Breast epithelium (tissue), 4 donors: Measurements from ENCODE around the gene CST5. TPM values are rescaled to one million over a fixed set of nuclear protein-coding genes. Genes with fewer than 3 reads are reported as not detected.

ENCODE experiments used
- DNase-seq, 2 donors: peaks; one replicate each; pipeline ENCODE4 v3.0.0-alpha.2; 2019; ENCODE audit warnings: low spot score in 2 of 2
- H3K27ac ChIP-seq, 2 donors: fragments of 200-600 bp; sonication (generic) in 1 of 2; one replicate each; pipeline ENCODE4 v1.5.1; 2016 to 2019; ENCODE audit warnings: mild to moderate bottlenecking in 1 of 2
- H3K27me3 ChIP-seq, 2 donors: fragments of 200-600 bp; sonication (generic) in 1 of 2; one replicate each; pipeline versions ENCODE4 v1.5.1 to v1.6.0; 2017 to 2019; ENCODE audit warnings: control low read depth in 1 of 2, mild to moderate bottlenecking in 1 of 2
- H3K36me3 ChIP-seq: fragments of 200-600 bp; one replicate; pipeline ENCODE4 v1.5.1; 2019
- H3K4me1 ChIP-seq, 2 donors: fragments of 200-600 bp; sonication (generic); one replicate each; pipeline ENCODE4 v1.5.1; 2016 to 2019; ENCODE audit warnings: control low read depth in 1 of 2
- H3K4me3 ChIP-seq, 3 donors: fragments of 200-600 bp; sonication (generic); 1 replicate in 2 of 3; 2 replicates in 1 of 3; pipeline ENCODE4 v1.5.1; 2016 to 2019; ENCODE audit warnings: mild to moderate bottlenecking in 3 of 3, moderate library complexity in 2 of 3
- H3K9me3 ChIP-seq, 2 donors: fragments of 200-600 bp; sonication (generic) in 1 of 2; one replicate each; pipeline ENCODE4 v1.5.1; 2016 to 2019; ENCODE audit warnings: control low read depth in 1 of 2
- CTCF ChIP-seq, 3 donors: fragments of 450-650 bp; IDR thresholded peaks; one replicate each; pipeline ENCODE4 v1.5.1; 2016 to 2017; ENCODE audit warnings: antibody characterized with exemption in 3 of 3, mild to moderate bottlenecking in 3 of 3, moderate library complexity in 3 of 3
- POLR2A ChIP-seq: fragments of 450-650 bp; IDR thresholded peaks from one replicate; pipeline ENCODE4 v1.6.1; 2016; ENCODE audit warnings: antibody characterized with exemption, mild to moderate bottlenecking, moderate library complexity
- POLR2AphosphoS5 ChIP-seq, 3 donors: sonication (generic); formaldehyde crosslinking; IDR thresholded peaks; one replicate each; pipeline ENCODE4 v1.6.1; 2017; ENCODE audit warnings: antibody characterized with exemption in 3 of 3
- intact Hi-C: fragments of 100-400 bp; cut with DNase I; formaldehyde crosslinking; loops from one replicate; pipeline ENCODE4 v1.15.1; 2023; ENCODE audit warnings: low total_unique reads
- total RNA-seq, 3 donors: library from RNA; depleted of rRNA; stranded (reverse); fragments of >200 nt; gene quantifications; one replicate each; pipeline ENCODE4 v1.1.0, GENCODE V29; 2016

Gene CST5, protein sequence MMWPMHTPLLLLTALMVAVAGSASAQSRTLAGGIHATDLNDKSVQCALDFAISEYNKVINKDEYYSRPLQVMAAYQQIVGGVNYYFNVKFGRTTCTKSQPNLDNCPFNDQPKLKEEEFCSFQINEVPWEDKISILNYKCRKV
- not detected for total RNA-seq

DNA sequence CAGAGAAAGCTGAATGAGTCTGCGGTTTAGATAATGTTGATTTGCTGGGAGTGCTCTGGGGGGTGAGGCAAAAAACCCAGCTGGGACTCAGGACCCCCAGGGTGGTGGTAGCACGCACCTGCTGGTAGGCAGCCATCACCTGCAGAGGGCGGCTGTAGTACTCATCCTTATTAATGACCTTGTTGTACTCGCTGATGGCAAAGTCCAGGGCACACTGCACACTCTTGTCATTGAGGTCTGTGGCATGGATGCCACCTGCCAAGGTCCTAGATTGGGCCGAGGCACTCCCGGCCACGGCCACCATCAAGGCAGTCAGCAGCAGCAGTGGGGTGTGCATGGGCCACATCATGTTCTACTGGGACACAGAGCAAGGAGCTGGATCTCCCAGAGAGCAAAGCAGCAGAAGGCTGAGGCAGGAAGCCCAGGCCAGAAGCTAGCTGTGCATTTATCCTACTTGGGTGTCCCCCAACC, at the start of gene CST5:
Gene CST5 (minus strand): TSS at position 421 of the 471 bp plus-strand sequence. CDS start 72 bp downstream, at position 349.
- Histone ChIP-seq H3K4me1 (no peaks in the 10 kb centered on the region), H3K9me3 (no peaks in the 10 kb centered on the region), H3K27ac (no peak within 1 kb of the TSS), H3K36me3 (no peaks in the 10 kb centered on the region), H3K4me3 (no peak within 1 kb of the TSS), H3K27me3 (no peaks in the 10 kb centered on the region)
- no peak for TF ChIP-seq POLR2A
- no peak for TF ChIP-seq POLR2AphosphoS5 (IDR thresholded peaks at IDR 0.05)
- TF ChIP-seq CTCF (IDR thresholded peaks at IDR 0.05): no peak
- DNase-seq: no peak
- intact Hi-C loops: no loop called here

DNA sequence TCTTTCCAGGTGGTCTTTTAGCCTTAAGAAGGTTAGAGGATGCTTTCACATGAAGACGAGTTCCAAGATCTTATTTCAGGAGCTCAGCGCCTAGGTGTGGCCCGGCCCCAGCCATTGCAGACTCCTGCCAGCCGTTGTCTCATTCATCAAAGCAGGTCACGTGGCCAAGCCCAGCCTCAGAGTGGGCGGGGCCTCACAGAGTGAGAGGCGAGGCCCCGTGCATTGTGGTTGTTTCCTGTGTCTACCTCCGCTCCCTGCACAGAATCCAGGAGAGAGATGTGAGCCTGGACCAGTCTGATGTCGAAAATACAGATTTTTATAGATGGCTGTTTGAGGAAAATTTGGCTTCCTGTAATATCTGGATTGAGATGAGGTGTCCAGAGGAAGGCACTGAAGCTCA, 49.2 kb upstream of the CST5 start:
- no peaks in the 10 kb centered on the region for H3K27me3 ChIP-seq
- H3K4me1 ChIP-seq: no peaks in the 10 kb centered on the region
- intact Hi-C loops: loop anchor here (5.0 kb wide), 1 partner anchor 1289 kb away; no protein-coding TSS in a partner anchor
- no peak for DNase-seq
- no peak overlapping the region for H3K27ac ChIP-seq
- H3K4me3 ChIP-seq: no peak overlapping the region
- no peak for TF ChIP-seq POLR2AphosphoS5 (IDR thresholded peaks at IDR 0.05)
- no peak for TF ChIP-seq CTCF (IDR thresholded peaks at IDR 0.05)
- no peak for TF ChIP-seq POLR2A
- no peaks in the 10 kb centered on the region for H3K9me3 ChIP-seq
- H3K36me3 ChIP-seq: no peaks in the 10 kb centered on the region

- Histone ChIP-seq H3K27ac (no peak overlapping the region), H3K36me3 (no peaks in the 10 kb centered on the region), H3K4me1 (no peaks in the 10 kb centered on the region), H3K4me3 (no peak overlapping the region), H3K27me3 (no peaks in the 10 kb centered on the region), H3K9me3 (no peaks in the 10 kb centered on the region)
- no peak for DNase-seq
- TF ChIP-seq CTCF (IDR thresholded peaks at IDR 0.05) (no peak), POLR2A (no peak), POLR2AphosphoS5 (IDR thresholded peaks at IDR 0.05) (no peak)
- intact Hi-C loops: loop anchor here (5.0 kb wide), 1 partner anchor 1289 kb away; no protein-coding TSS in a partner anchor
These were observed 48.8 kb upstream of the CST5 start for GRCh38 chr20:23928353-23928752.

DNA sequence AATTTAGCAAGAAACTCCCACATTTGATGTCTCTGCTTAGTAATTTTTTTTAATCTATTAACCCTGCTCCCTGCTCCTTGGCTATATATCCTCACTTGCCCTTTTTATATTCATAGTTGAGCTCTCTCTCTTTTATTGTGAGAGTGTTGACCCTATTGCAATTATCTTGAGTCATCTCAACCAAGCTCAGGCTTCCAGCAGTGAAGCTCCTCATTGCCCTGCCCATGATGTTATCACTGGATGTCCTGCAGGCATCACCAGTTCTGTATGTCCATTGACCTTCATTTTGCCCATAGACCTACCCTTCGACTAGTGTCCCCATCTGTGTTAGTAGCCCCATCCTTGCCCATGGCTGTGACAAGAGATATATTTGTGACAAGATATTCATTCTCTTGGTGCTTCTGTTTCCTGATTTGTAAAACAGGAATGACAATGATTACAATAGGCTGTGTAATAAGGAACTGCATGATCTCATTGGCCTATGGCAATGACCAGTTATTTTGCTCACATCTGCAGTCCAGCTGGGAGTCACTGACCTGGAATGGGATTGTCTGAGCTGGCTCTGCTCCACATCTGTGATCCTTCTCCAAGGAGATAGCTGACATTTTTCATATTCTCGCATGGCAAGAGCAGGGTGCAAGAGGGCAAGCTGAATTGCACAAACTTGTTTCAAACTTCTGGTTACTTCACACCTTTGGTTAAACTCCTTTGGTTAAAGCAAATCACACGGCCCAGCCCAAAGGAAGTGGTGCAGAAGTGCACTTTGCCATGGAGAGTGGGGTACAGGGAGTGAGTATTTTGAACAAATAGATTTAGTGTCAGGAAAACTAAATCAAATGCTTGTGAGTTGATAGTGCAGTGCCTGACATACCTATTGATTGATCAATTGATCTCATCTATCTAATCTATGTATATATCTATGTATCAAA, 47.7 kb upstream of the CST5 start:
- DNase-seq: no peak
- Histone ChIP-seq H3K27ac (no peak overlapping the region), H3K4me1 (no peaks in the 10 kb centered on the region), H3K36me3 (no peaks in the 10 kb centered on the region), H3K4me3 (no peak overlapping the region), H3K9me3 (no peaks in the 10 kb centered on the region), H3K27me3 (no peaks in the 10 kb centered on the region)
- no peak for TF ChIP-seq POLR2A
- no peak for TF ChIP-seq CTCF (IDR thresholded peaks at IDR 0.05)
- no peak for TF ChIP-seq POLR2AphosphoS5 (IDR thresholded peaks at IDR 0.05)
- intact Hi-C loops: loop anchor here (2.0 to 5.0 kb wide), 2 partner anchors 50 to 1290 kb away; no protein-coding TSS in a partner anchor

DNA sequence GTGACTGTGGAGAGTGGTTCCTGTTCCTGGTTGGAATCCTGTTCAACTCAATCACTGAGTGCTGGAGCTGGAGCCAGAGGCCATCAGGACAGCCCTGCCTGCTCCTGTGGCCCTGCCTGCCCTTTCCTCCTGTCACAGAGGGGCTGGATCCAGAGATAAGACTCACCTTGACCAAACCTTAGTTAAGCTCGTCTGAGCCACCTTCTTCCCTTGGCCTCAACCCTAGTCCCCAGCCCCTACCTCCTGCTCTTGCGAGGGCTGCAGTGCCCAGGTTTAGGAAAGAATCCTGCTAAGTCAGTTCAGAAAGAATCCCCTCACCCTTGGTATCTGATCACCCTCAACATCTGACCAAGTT, 47.0 kb upstream of the CST5 start:
- H3K27ac ChIP-seq: no peak overlapping the region
- H3K4me1 ChIP-seq: no peaks in the 10 kb centered on the region
- no peak overlapping the region for H3K4me3 ChIP-seq
- intact Hi-C loops: loop anchor here (2.0 to 5.0 kb wide), 2 partner anchors 50 to 1291 kb away; no protein-coding TSS in a partner anchor
- no peak for DNase-seq
- TF ChIP-seq POLR2A: no peak
- TF ChIP-seq POLR2AphosphoS5 (IDR thresholded peaks at IDR 0.05): no peak
- no peak for TF ChIP-seq CTCF (IDR thresholded peaks at IDR 0.05)
- no peaks in the 10 kb centered on the region for H3K36me3 ChIP-seq
- no peaks in the 10 kb centered on the region for H3K9me3 ChIP-seq
- no peaks in the 10 kb centered on the region for H3K27me3 ChIP-seq
